GM10248 (cell line): ENCODE results near the gene POU2F1.
"Not testable (repeated sequence)": the region's sequence is repeated elsewhere in the genome, so short reads cannot be mapped to it uniquely, and the experiment has no call there.

Experiments
- CTCF ChIA-PET: fragments of 300-600 bp; sonication (Branson Sonifier 250); formaldehyde crosslinking; extraction: SDS; loops from one replicate; lab custom pipeline; 2021; ENCODE audit warnings: antibody characterized with exemption; lab: Yijun Ruan, JAX
- POLR2A ChIA-PET: fragments of 350-650 bp; sonication (Branson Sonifier 250); formaldehyde crosslinking; extraction: SDS; loops from one replicate; lab custom pipeline; 2020; ENCODE audit warnings: antibody characterized with exemption; lab: Yijun Ruan, JAX
- DNase-seq: peaks from one replicate; pipeline ENCODE4 v3.0.0; 2012; ENCODE audit errors: extremely low spot score
- CTCF ChIP-seq: IDR thresholded peaks from 2 replicates; pipeline ENCODE4 v1.5.1; 2012; ENCODE audit warnings: mild to moderate bottlenecking, low read depth; ENCODE audit errors: extremely low read depth, missing control alignments, control extremely low read depth

The POU2F1 gene

DNA sequence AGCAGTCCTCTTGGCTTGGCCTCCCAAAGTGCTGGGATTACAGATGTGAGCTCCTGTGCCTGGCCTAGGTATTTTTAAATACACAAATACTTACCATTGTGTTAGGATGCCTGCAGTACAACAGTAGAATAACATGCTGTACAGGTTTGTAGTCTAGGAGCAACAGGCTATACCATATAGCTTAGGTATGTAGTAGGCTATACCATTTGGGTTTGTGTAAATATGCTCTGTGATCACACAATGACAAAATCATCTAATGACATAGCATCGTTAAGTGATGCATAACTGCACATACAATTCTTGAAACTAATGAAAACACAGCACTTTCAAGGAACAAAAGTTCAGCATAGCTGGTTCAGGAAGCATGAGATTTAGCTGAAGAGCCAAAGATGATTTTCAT is 12.7 kb downstream of the POU2F1 start:
- DNase-seq, result no peak
- no peak for TF ChIP-seq CTCF
- CTCF ChIA-PET, result interaction anchor here (1.1 to 5.2 kb wide), 10 partner anchors 9 to 301 kb away, joined by 3 to 34 read pairs (median 7); partner anchors contain the start of gene POU2F1
- POLR2A ChIA-PET, result interaction anchor here (2.0 kb wide), 1 partner anchor 13 kb away, joined by 7 read pairs; the partner anchor contains the start of gene POU2F1

GRCh38 chr1:167237000-167237399 is 16.3 kb downstream of the POU2F1 start:
- TF ChIP-seq CTCF, result no peak
- CTCF ChIA-PET, result interaction anchor here (1.1 to 1.7 kb wide), 3 partner anchors 8 to 23 kb away, joined by 3 to 6 read pairs (median 4); partner anchors contain the start of gene POU2F1
- POLR2A ChIA-PET, result no interaction called here
- DNase-seq, result no peak

GRCh38 chr1:167238713-167239112 is 18.0 kb downstream of the POU2F1 start:
- no peak for TF ChIP-seq CTCF
- ChIA-PET CTCF (no interaction called here), POLR2A (no interaction called here)
- DNase-seq, result no peak

DNA sequence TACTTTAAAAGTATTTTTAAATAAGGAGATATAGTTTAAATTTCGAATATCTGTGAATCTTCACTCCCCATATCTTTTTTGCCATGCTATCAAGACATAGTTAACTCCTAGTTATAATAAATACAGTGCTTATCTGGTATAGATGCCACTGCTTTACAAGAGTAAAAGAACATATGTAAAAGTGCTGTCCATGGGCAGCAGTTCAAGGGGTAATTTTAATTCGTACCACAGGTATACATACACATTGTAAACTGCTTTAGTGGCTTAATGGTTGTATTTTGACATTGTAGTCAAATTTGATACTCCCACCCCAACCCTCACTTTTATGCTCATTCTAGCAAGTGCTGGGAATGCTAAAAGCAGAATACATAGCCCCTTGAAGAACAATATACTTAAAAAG is 18.6 kb downstream of the POU2F1 start:
- TF ChIP-seq CTCF, result no peak
- DNase-seq, result no peak
- ChIA-PET CTCF (interaction anchor here (1.0 to 1.5 kb wide), 2 partner anchors 16 to 19 kb away, joined by 3 to 6 read pairs; partner anchors contain the start of gene POU2F1), POLR2A (no interaction called here)

GRCh38 chr1:167244244-167244643 is 23.6 kb downstream of the POU2F1 start:
- no peak for DNase-seq
- ChIA-PET CTCF (interaction anchor here (2.0 to 4.8 kb wide), 4 partner anchors 8 to 24 kb away, joined by 4 to 43 read pairs (median 20); partner anchors contain the start of gene POU2F1), POLR2A (no interaction called here)
- TF ChIP-seq CTCF, result no peak

DNA sequence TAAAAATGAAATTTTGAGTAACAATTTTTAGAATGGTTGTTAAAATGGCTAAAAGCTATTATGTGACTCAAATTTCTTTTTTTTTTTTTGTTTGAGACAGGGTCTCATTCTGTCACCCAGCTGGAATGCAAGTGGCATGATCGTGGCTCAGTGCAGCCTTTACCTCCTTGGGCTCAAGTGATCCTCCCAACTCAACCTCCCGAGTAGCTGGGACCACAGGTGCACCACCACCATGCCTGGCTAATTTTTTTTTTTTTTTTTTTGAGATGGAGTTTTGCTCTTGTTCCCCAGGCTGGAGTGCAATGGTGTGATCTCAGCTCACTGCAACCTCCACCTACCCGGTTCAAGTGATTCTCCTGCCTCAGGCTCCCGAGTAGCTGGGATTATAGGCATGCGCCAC is 24.5 kb downstream of the POU2F1 start:
- not testable (repeated sequence) for DNase-seq
- POLR2A ChIA-PET, result interaction anchor here (0.6 kb wide), 1 partner anchor 15 kb away, joined by 3 read pairs; no protein-coding TSS in a partner anchor
- CTCF ChIA-PET, result interaction anchor here (1.2 to 4.5 kb wide), 6 partner anchors 9 to 39 kb away, joined by 3 to 43 read pairs (median 6); partner anchors contain the start of gene POU2F1

- no peak for DNase-seq
- ChIA-PET CTCF (interaction anchor here (0.9 to 4.5 kb wide), 4 partner anchors 14 to 27 kb away, joined by 3 to 43 read pairs (median 10); partner anchors contain the start of gene POU2F1), POLR2A (no interaction called here)
- TF ChIP-seq CTCF, result no peak
Measured at GRCh38 chr1:167246971-167247370, 26.3 kb downstream of the POU2F1 start.
